Panc1 (cell line): ENCODE measurements around the gene CAV3. TPM values are rescaled to one million over a fixed set of nuclear protein-coding genes. Genes with fewer than 3 reads are reported as not detected.

Experiments used
- ATAC-seq: fragments of 200-7000 bp; cut with Tn5 transposase; 2 replicates; pipeline ENCODE4 v1.9.1; 2020; ENCODE audit warnings: mild to moderate bottlenecking, moderate library complexity
- BruUV-seq: library from RNA; stranded (reverse); fragments of 400-500 nt; replicated peaks from 2 replicates; lab custom pipeline; 2021; lab: Mats Ljungman, UMichigan
- CTCF ChIA-PET: fragments of 300-600 bp; sonication (Branson Sonifier 250); formaldehyde crosslinking; loops from one replicate; lab custom pipeline; 2022; ENCODE audit warnings: antibody characterized with exemption; lab: Charles Lee
- POLR2A ChIA-PET: fragments of 300-600 bp; sonication (Branson Sonifier 250); formaldehyde crosslinking; loops from one replicate; lab custom pipeline; 2022; ENCODE audit warnings: antibody characterized with exemption; lab: Charles Lee
- DNase-seq: peaks from one replicate; pipeline ENCODE4 v3.0.0-alpha.2; 2010; ENCODE audit warnings: low read depth, low spot score
- H3K27ac ChIP-seq: 2 replicates; pipeline ENCODE4 v1.5.1; 2011; ENCODE audit warnings: mild to moderate bottlenecking, low read length, inconsistent platforms
- H3K27me3 ChIP-seq: fragments of 200-500 bp; sonication (Bioruptor generic); 2 replicates; pipeline ENCODE4 v1.6.0; 2014; ENCODE audit warnings: low read length, inconsistent platforms; ENCODE audit not compliant: control insufficient read depth, insufficient read depth
- H3K36me3 ChIP-seq: fragments of 200-500 bp; sonication (Bioruptor generic); 2 replicates; pipeline ENCODE4 v1.5.1; 2014; ENCODE audit warnings: inconsistent platforms, mild to moderate bottlenecking, low read length, moderate library complexity; ENCODE audit not compliant: control insufficient read depth, insufficient read depth
- H3K4me1 ChIP-seq: 2 replicates; pipeline ENCODE4 v1.5.1; 2011; ENCODE audit warnings: inconsistent platforms, mild to moderate bottlenecking, low read length, moderate library complexity; ENCODE audit not compliant: control insufficient read depth, insufficient read depth
- H3K4me3 ChIP-seq, 2 experiments: 2 replicates each; pipeline ENCODE4 v1.5.1; 2011 to 2012; ENCODE audit warnings: low read depth in 2 of 2, low read length in 2 of 2, mild to moderate bottlenecking in 2 of 2, inconsistent platforms in 1 of 2, moderate library complexity in 1 of 2
- H3K9me3 ChIP-seq: fragments of 200-500 bp; sonication (Bioruptor generic); 2 replicates; pipeline ENCODE4 v1.5.1; 2014; ENCODE audit warnings: low read depth, mild to moderate bottlenecking, inconsistent platforms, low read length, moderate library complexity; ENCODE audit not compliant: control insufficient read depth, insufficient read depth
- CTCF ChIP-seq: fragments of 450-650 bp; IDR thresholded peaks from 2 replicates; pipeline ENCODE4 v1.5.1; 2017; ENCODE audit warnings: mild to moderate bottlenecking
- POLR2AphosphoS5 ChIP-seq: IDR thresholded peaks from 2 replicates; pipeline ENCODE4 v1.6.1; 2012; ENCODE audit warnings: mild to moderate bottlenecking, low read depth, low read length, moderate library complexity
- REST ChIP-seq, 2 experiments: IDR thresholded peaks; 2 replicates each; pipeline ENCODE4 v1.6.1; 2011 to 2012; ENCODE audit warnings: low read depth in 2 of 2, control low read depth in 1 of 2, low read length in 1 of 2, mild to moderate bottlenecking in 1 of 2, moderate library complexity in 1 of 2; ENCODE audit not compliant: insufficient read depth in 1 of 2
- SIN3A ChIP-seq: IDR thresholded peaks from 2 replicates; pipeline ENCODE4 v1.6.1; 2012; ENCODE audit warnings: low read depth, mild to moderate bottlenecking, low read length, moderate library complexity, borderline replicate concordance; ENCODE audit not compliant: insufficient read depth
- TCF7L2 ChIP-seq: IDR thresholded peaks from 2 replicates; pipeline ENCODE4 v1.6.1; 2011; ENCODE audit warnings: mild to moderate bottlenecking, low read depth, low read length, inconsistent platforms
- in situ Hi-C: cut with HindIII; loops from 2 replicates; pipeline ENCODE4 v1.10.0; 2016; ENCODE audit warnings: low sequenced_read_pairs, low pct_unique_long_range_greater_than_20kb
- intact Hi-C: fragments of 100-400 bp; cut with micrococcal nuclease; formaldehyde crosslinking; loops from one replicate; pipeline ENCODE4 v1.10.0; 2022; ENCODE audit not compliant: unreplicated experiment
- total RNA-seq: library from RNA; stranded (reverse); gene quantifications from one replicate; pipeline ENCODE4 v1.2.1, GENCODE V29; 2021; ENCODE audit not compliant: unreplicated experiment

Gene CAV3
- total RNA-seq, 1 experiment from 2014 or later: not detected

GRCh38 chr3:8702560-8702959, 31.0 kb upstream of the CAV3 start:
- no peak for TF ChIP-seq REST (IDR thresholded peaks at IDR 0.05; ENCODE audit: insufficient read depth in 1 of 2, low read depth in 2 of 2, low read length in 1 of 2)
- TF ChIP-seq CTCF: peak; percentile 40
- Histone ChIP-seq H3K27ac (no peak overlapping the region), H3K4me3 (no peak overlapping the region), H3K9me3 (no peaks in the 10 kb centered on the region), H3K27me3 (no peaks in the 10 kb centered on the region), H3K36me3 (no peaks in the 10 kb centered on the region), H3K4me1 (no peaks in the 10 kb centered on the region)
- in situ Hi-C loops (no loop called here), intact Hi-C loops (no loop called here)
- ATAC-seq: no peak
- no TSS peak for BruUV-seq
- ChIA-PET POLR2A (no interaction called here), CTCF (no interaction called here)
- DNase-seq: no peak

- no peak overlapping the region for H3K27ac ChIP-seq
- intact Hi-C loops (no loop called here), in situ Hi-C loops (no loop called here)
- ChIA-PET POLR2A (no interaction called here), CTCF (no interaction called here)
- no peaks in the 10 kb centered on the region for H3K27me3 ChIP-seq
- no peaks in the 10 kb centered on the region for H3K36me3 ChIP-seq
- no peaks in the 10 kb centered on the region for H3K9me3 ChIP-seq
- TF ChIP-seq REST (IDR thresholded peaks at IDR 0.05; ENCODE audit: insufficient read depth in 1 of 2, low read depth in 2 of 2, low read length in 1 of 2) (no peak), TCF7L2 (no peak), CTCF (no peak), POLR2AphosphoS5 (no peak), SIN3A (no peak)
- no peaks in the 10 kb centered on the region for H3K4me1 ChIP-seq
- no peak overlapping the region for H3K4me3 ChIP-seq
- BruUV-seq: no TSS peak
- no peak for ATAC-seq
- no peak for DNase-seq
Observed at GRCh38 chr3:8705575-8705974, 28.0 kb upstream of the CAV3 start.
